Vagina (tissue), 2 donors: ENCODE results near the gene VWA2. TPM values are rescaled to one million over a fixed set of nuclear protein-coding genes. Genes with fewer than 3 reads are reported as not detected.

Experiments
- DNase-seq, 2 donors: peaks; one replicate each; pipeline ENCODE4 v3.0.0-alpha.2; 2017; ENCODE audit errors: extremely low spot score in 2 of 2
- H3K27ac ChIP-seq: fragments of 200-600 bp; sonication (generic); one replicate; pipeline ENCODE4 v1.5.1; 2019
- H3K27me3 ChIP-seq: fragments of 200-600 bp; sonication (generic); one replicate; pipeline ENCODE4 v1.5.1; 2019
- H3K36me3 ChIP-seq, 2 donors: fragments of 200-600 bp; sonication (generic); one replicate each; pipeline ENCODE4 v1.5.1; 2017 to 2019
- H3K4me1 ChIP-seq: fragments of 200-600 bp; sonication (generic); one replicate; pipeline ENCODE4 v1.5.1; 2019
- H3K4me3 ChIP-seq, 2 donors: fragments of 200-600 bp; sonication (generic); 1 replicate in 1 of 2; 2 replicates in 1 of 2; pipeline ENCODE4 v1.5.1; 2016 to 2019
- H3K9me3 ChIP-seq: fragments of 200-600 bp; sonication (generic); one replicate; pipeline ENCODE4 v1.5.1; 2019
- POLR2A ChIP-seq, 2 donors: fragments of 450-650 bp; IDR thresholded peaks; one replicate each; pipeline ENCODE4 v1.6.1; 2017; ENCODE audit warnings: antibody characterized with exemption in 2 of 2, mild to moderate bottlenecking in 2 of 2, moderate library complexity in 2 of 2
- POLR2AphosphoS5 ChIP-seq, 2 donors: sonication (generic); formaldehyde crosslinking; IDR thresholded peaks; one replicate each; pipeline ENCODE4 v1.9.0; 2017; ENCODE audit warnings: antibody characterized with exemption in 2 of 2, mild to moderate bottlenecking in 2 of 2, low read depth in 1 of 2; ENCODE audit not compliant: insufficient read depth in 1 of 2
- intact Hi-C: fragments of 100-400 bp; cut with DNase I; formaldehyde crosslinking; loops from one replicate; pipeline ENCODE4 v1.15.1; 2023
- total RNA-seq: library from RNA; depleted of rRNA; stranded (reverse); fragments of >200 nt; gene quantifications from one replicate; pipeline ENCODE4 v1.2.3, GENCODE V29; 2016
- TF ChIP-seq, protein P1 (sequence below), 3 experiments: fragments of 450-650 bp in 2 of 3; fragments of 200-600 bp in 1 of 3; sonication (generic) in 1 of 3; IDR thresholded peaks; one replicate each; pipeline ENCODE4 v1.5.1; 2017 to 2019; ENCODE audit warnings: antibody characterized with exemption in 3 of 3, mild to moderate bottlenecking in 2 of 3, moderate library complexity in 2 of 3

Gene VWA2
- total RNA-seq, 1 donor from 2014 or later = 2.9 TPM

- Histone ChIP-seq H3K27me3 (no peaks in the 10 kb centered on the region), H3K4me3 (no peak overlapping the region), H3K9me3 (peaks cover 7% of the 10 kb centered on the region), H3K27ac (no peak overlapping the region), H3K36me3 (peaks cover 0 to 59% of the 10 kb centered on the region in 2 donors), H3K4me1 (no peaks in the 10 kb centered on the region)
- no peak for TF ChIP-seq POLR2AphosphoS5 (IDR thresholded peaks at IDR 0.05; ENCODE audit: insufficient read depth in 1 of 2, low read depth in 1 of 2)
- TF ChIP-seq, protein P1, sequence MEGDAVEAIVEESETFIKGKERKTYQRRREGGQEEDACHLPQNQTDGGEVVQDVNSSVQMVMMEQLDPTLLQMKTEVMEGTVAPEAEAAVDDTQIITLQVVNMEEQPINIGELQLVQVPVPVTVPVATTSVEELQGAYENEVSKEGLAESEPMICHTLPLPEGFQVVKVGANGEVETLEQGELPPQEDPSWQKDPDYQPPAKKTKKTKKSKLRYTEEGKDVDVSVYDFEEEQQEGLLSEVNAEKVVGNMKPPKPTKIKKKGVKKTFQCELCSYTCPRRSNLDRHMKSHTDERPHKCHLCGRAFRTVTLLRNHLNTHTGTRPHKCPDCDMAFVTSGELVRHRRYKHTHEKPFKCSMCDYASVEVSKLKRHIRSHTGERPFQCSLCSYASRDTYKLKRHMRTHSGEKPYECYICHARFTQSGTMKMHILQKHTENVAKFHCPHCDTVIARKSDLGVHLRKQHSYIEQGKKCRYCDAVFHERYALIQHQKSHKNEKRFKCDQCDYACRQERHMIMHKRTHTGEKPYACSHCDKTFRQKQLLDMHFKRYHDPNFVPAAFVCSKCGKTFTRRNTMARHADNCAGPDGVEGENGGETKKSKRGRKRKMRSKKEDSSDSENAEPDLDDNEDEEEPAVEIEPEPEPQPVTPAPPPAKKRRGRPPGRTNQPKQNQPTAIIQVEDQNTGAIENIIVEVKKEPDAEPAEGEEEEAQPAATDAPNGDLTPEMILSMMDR (IDR thresholded peaks at IDR 0.05) = no peak
- TF ChIP-seq POLR2A (IDR thresholded peaks at IDR 0.05) = no peak
- no peak for DNase-seq
- intact Hi-C loops = no loop called here
These were observed 56.3 kb downstream of the VWA2 start for GRCh38 chr10:114295393-114295792.

DNA sequence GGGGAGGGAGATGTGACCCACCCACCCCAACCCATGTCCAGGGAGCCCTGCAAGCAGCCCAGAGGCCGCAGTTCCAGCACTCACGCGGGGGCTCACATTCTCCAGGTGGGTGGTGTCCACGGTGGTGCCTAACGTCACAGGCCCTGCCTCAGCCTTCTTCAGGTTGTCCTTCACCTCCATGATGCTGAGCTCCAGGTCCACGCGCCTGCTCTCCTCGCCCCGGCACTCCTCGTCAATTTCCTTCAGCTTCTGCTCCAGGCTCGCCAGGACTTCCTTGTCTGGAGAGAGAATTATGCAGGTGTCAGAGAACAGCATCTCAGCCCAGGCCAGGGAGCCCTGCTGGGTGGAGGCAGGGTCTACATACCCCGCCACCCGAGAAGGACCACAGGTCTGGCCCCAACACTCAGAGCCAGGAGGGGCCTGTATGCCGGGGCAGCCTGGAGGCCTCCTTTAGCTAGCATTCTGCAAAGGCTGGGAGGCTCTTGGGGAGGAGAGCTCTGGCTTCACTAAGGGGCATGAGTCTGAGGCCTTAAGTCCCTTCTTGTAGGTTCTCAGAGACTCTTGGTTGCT lies 58.2 kb downstream of the VWA2 start:
- no peak for TF ChIP-seq POLR2AphosphoS5 (IDR thresholded peaks at IDR 0.05; ENCODE audit: insufficient read depth in 1 of 2, low read depth in 1 of 2)
- TF ChIP-seq POLR2A (IDR thresholded peaks at IDR 0.05) = no peak
- TF ChIP-seq, protein P1 (IDR thresholded peaks at IDR 0.05) = no peak
- DNase-seq = no peak
- no peak overlapping the region for H3K4me3 ChIP-seq
- no peaks in the 10 kb centered on the region for H3K27me3 ChIP-seq
- H3K36me3 ChIP-seq = peaks cover 0 to 63% of the 10 kb centered on the region in 2 donors
- H3K4me1 ChIP-seq = peaks cover 5% of the 10 kb centered on the region
- intact Hi-C loops = no loop called here
- no peak overlapping the region for H3K27ac ChIP-seq
- H3K9me3 ChIP-seq = peaks cover 7% of the 10 kb centered on the region

GRCh38 chr10:114300036-114300645 lies 61.1 kb downstream of the VWA2 start:
- intact Hi-C loops = loop anchor here (5.0 to 10.0 kb wide), 3 partner anchors 105 to 495 kb away; partner anchors contain the start of gene AFAP1L2
- TF ChIP-seq POLR2AphosphoS5 (IDR thresholded peaks at IDR 0.05; ENCODE audit: insufficient read depth in 1 of 2, low read depth in 1 of 2) = no peak
- TF ChIP-seq, protein P1 (IDR thresholded peaks at IDR 0.05) = no peak
- TF ChIP-seq POLR2A (IDR thresholded peaks at IDR 0.05) = no peak
- Histone ChIP-seq H3K4me1 (peaks cover 19% of the 10 kb centered on the region), H3K4me3 (no peak overlapping the region), H3K27ac (no peak overlapping the region), H3K27me3 (no peaks in the 10 kb centered on the region), H3K9me3 (peaks cover 6% of the 10 kb centered on the region), H3K36me3 (peaks cover 0 to 56% of the 10 kb centered on the region in 2 donors)
- no peak for DNase-seq

GRCh38 chr10:114301177-114301576 lies 62.1 kb downstream of the VWA2 start:
- Histone ChIP-seq H3K36me3 (peaks cover 0 to 45% of the 10 kb centered on the region in 2 donors), H3K4me3 (no peak overlapping the region), H3K27me3 (no peaks in the 10 kb centered on the region), H3K27ac (no peak overlapping the region), H3K4me1 (peaks cover 19% of the 10 kb centered on the region), H3K9me3 (no peaks in the 10 kb centered on the region)
- TF ChIP-seq POLR2AphosphoS5 (IDR thresholded peaks at IDR 0.05; ENCODE audit: insufficient read depth in 1 of 2, low read depth in 1 of 2) (no peak), POLR2A (IDR thresholded peaks at IDR 0.05) (no peak)
- TF ChIP-seq, protein P1 (IDR thresholded peaks at IDR 0.05) = no peak
- intact Hi-C loops = loop anchor here (5.0 to 10.0 kb wide), 3 partner anchors 104 to 494 kb away; partner anchors contain the start of gene AFAP1L2
- no peak for DNase-seq
